CD4-positive, alpha-beta T cell treated with Interleukin-4 for 1 hour (primary cell): Measurements from ENCODE around the gene PPM1M.

Experiments used
- DNase-seq, 2 donors: peaks; one replicate each; pipeline ENCODE4 v3.0.0-alpha.2; 2020 to 2022

The PPM1M gene

GRCh38 chr3:52245322-52246263, at the start of gene PPM1M:
Gene PPM1M (plus strand): TSS chr3:52245759. CDS start chr3:52245825, 66 bp downstream.
- DNase-seq, result peak; percentile 52 to 75

GRCh38 chr3:52195823-52196331, 49.7 kb upstream of the PPM1M start:
- no peak for DNase-seq

GRCh38 chr3:52196977-52197376, 48.6 kb upstream of the PPM1M start:
- DNase-seq, result no peak

DNA sequence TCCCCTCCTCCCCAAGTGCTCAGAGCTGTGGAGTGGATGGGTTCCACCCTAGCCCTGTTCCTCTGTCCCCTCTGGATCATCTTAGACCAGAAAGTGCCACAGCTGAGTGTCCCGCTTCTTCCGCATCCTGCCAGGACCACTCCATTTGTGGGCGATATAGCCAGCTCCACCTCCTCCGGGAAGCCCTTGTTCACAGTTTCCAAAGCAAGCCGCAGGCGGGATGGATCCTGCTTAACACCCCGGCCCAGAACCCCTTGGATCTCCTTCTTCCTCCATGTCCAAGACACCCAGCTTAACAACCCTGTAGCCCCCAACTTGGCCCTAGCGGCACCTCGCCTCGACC, 48.1 kb upstream of the PPM1M start:
- no peak for DNase-seq

DNA sequence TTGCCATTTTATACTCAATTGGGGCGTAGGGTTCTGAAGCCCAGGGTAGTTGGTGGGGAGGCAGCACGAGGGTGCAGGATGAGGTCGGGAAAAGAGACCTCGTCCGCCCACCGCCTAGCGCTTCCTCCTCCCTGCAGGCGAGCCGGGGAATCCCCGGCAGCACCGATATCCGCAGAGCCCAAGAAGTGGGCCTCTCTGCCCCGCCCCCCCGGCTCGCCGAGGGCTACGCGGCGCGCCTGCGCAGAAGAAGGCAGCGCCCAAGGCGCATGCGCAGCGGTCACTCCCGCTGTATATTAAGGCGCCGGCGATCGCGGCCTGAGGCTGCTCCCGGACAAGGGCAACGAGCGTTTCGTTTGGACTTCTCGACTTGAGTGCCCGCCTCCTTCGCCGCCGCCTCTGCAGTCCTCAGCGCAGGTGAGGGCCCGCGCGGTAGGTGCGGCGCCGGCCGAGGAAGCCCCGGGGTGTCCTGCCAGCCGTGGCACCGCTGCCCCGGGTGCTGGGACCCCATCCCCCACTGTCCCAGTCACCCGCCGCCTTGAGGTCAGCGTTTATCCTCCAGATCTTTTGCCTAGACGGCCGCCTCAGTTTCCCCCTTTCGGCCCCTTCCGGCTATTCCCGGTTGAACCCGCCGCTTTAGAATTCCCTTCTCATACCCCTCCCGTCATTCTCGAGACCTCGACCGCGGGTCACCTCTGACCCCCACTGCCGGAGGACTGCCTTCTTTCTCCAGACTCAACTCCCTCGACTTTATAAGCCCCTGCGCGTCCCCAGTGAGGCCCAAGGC, 47.5 kb upstream of the PPM1M start, which contains the start of gene ALAS1:
ALAS1 (plus strand) TSS at position 319 of the 784 bp plus-strand sequence. CDS start 1,082 bp downstream, outside the sequence.
- DNase-seq, result peak; percentile 93 to 94

- DNase-seq, result no peak
Measured at GRCh38 chr3:52198643-52199608, 46.6 kb upstream of the PPM1M start.

DNA sequence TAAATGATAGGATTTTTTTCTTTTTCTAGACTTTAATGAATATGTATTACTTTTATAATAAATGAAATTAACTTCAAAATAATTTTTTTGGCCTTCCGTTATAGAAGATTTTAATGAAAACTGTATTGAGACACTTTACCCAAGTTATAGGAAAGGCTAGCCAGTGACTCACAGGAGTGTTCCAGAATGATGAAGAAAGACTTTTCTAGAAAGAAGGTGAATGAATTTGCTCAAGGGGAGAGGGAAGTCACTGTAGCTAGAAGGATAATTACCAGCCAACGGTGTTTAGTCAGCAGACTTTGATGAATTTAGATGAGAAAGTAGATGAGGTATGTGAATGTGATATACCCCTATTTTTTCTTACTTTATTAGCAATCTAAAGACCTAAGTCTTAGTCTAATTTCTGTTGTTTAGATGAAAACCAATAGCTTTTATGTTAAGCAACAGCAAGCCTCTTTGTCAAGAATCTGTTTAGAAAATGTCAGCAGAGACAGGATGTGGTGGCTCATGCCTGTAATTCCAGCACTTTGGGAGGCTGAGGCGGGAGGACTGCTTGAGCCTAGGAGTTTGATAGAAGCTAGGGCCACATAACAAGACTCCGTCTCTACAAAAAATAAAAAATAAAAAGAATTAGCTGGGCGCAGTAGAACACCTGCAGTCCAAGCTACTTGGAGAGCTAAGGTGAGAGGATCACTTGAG, 44.4 kb upstream of the PPM1M start:
- no peak for DNase-seq

GRCh38 chr3:52202384-52203077, 43.0 kb upstream of the PPM1M start:
- no peak for DNase-seq

DNA sequence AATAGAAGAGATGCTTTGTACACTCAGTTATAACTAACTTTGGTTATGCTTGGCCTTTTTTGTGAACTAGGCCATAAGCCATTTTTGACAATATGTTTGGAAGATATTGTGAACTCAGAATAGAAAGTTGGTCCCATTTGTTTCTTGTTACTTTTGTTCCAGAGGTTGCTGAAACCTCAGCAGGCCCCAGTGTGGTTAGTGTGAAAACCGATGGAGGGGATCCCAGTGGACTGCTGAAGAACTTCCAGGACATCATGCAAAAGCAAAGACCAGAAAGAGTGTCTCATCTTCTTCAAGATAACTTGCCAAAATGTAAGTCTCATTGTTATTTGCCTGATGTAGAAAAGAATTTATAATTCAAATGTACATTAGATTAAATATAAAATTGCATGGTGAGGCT, 41.9 kb upstream of the PPM1M start:
- no peak for DNase-seq

- DNase-seq, result no peak
Measured at GRCh38 chr3:52204337-52205073, 41.1 kb upstream of the PPM1M start.

GRCh38 chr3:52205727-52206372, 39.7 kb upstream of the PPM1M start:
- no peak for DNase-seq

- DNase-seq, result no peak
Measured at GRCh38 chr3:52208556-52208955, 37.0 kb upstream of the PPM1M start.

- DNase-seq, result no peak
Measured at GRCh38 chr3:52210037-52210436, 35.5 kb upstream of the PPM1M start.

GRCh38 chr3:52210550-52211046, 35.0 kb upstream of the PPM1M start:
- peak in 1 of 2 donors; percentile 33 for DNase-seq

DNA sequence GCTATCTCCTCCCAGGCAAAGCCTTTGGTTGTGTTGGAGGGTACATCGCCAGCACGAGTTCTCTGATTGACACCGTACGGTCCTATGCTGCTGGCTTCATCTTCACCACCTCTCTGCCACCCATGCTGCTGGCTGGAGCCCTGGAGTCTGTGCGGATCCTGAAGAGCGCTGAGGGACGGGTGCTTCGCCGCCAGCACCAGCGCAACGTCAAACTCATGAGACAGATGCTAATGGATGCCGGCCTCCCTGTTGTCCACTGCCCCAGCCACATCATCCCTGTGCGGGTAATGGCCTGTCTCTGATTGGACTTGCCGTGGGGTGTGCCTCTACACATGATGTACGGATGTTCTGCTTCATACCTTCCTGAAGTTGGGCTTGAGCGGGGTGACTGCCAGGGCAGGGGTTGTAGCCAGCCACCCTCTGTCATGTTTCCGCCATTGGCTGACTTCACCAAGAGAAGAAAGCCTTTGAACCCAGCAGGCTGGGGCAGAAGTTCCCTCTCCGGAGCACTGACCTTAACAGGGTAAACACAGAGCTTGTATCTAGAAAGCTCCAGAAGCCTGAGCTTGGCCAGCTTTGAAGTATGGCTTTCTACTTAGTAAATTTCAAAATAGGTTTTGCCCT, 34.2 kb upstream of the PPM1M start:
- no peak for DNase-seq

DNA sequence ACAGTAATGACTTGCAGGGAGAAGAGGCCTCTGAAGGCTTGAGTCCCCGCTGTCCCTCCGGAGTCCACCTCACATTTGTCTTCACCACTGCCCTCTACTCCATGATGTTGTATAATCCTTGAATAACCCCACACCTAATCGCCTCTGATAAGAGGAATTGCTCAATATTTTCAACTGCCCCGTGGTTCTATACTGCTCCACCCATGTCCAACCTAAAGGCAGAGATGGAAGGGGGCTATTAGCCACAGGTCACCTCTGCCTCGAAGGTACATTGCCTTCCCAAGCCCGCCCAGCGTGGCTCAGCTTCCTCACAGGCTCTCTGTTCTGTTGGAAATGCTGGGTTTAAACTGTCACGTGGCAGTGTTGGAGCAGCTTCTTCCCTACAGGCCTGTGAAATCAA, 32.6 kb upstream of the PPM1M start:
- DNase-seq, result no peak

DNA sequence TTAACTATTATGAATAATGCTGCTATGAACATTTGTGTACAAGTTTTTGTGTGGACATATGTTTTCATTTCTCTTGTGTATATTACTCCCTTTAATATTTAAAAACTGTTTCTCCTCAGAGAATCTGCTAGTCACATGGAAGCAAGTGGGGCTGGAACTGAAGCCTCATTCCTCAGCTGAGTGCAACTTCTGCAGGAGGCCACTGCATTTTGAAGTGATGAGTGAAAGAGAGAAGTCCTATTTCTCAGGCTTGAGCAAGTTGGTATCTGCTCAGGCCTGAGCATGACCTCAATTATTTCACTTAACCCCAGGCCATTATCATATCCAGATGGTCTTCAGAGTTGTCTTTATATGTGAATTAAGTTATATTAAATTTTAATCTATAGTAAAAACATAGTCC, 31.7 kb upstream of the PPM1M start:
- no peak for DNase-seq

GRCh38 chr3:52215351-52215750, 30.2 kb upstream of the PPM1M start:
- no peak for DNase-seq
